Retinal pigment epithelial cell (primary cell): ENCODE results near the gene KIF2A.

Source experiments
- DNase-seq: peaks from one replicate; pipeline ENCODE4 v3.0.0-alpha.2; 2010; ENCODE audit warnings: low read depth
- H3K4me3 ChIP-seq: 2 replicates; pipeline ENCODE4 v1.5.1; 2011; ENCODE audit warnings: mild to moderate bottlenecking, low read length, control low read depth, moderate library complexity
- TF ChIP-seq, protein P1 (sequence below): conservative IDR thresholded peaks from 2 replicates; pipeline ENCODE4 v1.5.1; 2011; ENCODE audit warnings: low read depth, low read length, control low read depth, inconsistent platforms

The KIF2A gene

GRCh38 chr5:62266573-62266972 lies 39.4 kb upstream of the KIF2A start:
- no peak for DNase-seq
- TF ChIP-seq, protein P1, sequence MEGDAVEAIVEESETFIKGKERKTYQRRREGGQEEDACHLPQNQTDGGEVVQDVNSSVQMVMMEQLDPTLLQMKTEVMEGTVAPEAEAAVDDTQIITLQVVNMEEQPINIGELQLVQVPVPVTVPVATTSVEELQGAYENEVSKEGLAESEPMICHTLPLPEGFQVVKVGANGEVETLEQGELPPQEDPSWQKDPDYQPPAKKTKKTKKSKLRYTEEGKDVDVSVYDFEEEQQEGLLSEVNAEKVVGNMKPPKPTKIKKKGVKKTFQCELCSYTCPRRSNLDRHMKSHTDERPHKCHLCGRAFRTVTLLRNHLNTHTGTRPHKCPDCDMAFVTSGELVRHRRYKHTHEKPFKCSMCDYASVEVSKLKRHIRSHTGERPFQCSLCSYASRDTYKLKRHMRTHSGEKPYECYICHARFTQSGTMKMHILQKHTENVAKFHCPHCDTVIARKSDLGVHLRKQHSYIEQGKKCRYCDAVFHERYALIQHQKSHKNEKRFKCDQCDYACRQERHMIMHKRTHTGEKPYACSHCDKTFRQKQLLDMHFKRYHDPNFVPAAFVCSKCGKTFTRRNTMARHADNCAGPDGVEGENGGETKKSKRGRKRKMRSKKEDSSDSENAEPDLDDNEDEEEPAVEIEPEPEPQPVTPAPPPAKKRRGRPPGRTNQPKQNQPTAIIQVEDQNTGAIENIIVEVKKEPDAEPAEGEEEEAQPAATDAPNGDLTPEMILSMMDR, result no peak
- no peak overlapping the region for H3K4me3 ChIP-seq

DNA sequence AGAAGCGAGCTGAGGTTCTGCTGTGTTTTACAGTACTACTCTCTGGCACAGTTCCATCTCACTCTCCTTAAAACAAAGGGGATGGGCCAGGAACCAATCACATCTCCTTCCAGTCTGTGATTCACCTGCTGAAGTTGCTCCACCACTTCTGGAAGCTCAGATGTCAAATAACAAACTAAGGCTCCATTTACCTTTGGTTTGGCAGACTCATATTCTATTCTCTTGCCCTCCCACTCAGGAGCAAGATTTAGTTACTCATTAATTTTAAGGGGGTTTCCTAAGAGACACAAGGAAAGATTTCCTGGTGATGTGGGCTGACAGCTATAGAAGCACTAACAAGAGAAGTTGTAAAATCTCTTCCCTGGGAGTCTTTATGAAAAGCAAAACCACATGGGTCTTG lies 37.8 kb upstream of the KIF2A start:
- DNase-seq, result no peak
- no peak overlapping the region for H3K4me3 ChIP-seq
- TF ChIP-seq, protein P1, result no peak

- no peak for DNase-seq
- TF ChIP-seq, protein P1, result no peak
- no peak overlapping the region for H3K4me3 ChIP-seq
These were observed 37.2 kb upstream of the KIF2A start for GRCh38 chr5:62268792-62269191.

DNA sequence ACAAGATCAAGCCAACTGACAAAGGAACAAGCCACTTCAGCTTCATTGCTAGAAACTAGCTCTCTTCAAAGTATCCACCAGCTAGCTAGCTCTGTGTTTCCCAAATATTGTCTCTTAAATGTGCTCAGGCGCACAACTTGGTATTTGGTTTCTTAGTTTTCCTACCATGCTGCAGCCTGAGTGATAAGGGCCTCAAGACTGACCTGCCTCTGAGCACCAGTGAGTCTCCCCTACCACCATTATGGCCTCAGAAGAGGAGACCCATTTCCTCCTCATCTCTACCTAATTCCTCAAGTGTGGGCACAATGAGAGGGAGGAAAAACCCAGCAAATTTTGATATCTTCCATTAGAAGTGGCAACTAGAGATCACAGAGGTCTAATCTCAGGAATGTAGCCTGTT lies 34.6 kb upstream of the KIF2A start:
- TF ChIP-seq, protein P1, result no peak
- DNase-seq, result no peak
- H3K4me3 ChIP-seq, result no peak overlapping the region

DNA sequence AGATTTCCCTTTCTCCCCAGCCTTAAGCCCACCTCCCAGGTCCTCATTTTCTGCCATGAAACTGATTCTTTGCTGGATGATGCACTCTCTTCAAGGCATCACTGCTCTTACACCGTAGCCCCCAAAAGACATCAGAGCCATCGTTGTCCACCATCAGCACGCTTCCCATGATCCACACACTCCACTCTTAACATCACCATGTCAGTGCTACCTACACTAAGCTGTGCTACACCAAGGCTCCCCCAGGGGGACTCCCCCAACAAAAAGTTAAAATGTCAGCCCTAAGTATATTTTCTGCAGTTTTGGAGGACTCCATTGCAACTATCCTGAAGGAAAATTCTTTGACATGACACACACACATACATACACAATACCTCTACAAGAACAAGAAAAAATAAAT lies 34.1 kb upstream of the KIF2A start:
- TF ChIP-seq, protein P1, result no peak
- DNase-seq, result no peak
- H3K4me3 ChIP-seq, result no peak overlapping the region

- no peak for DNase-seq
These were observed 32.3 kb upstream of the KIF2A start for GRCh38 chr5:62273687-62274086.

GRCh38 chr5:62275581-62275980 lies 30.4 kb upstream of the KIF2A start:
- TF ChIP-seq, protein P1, result no peak
- DNase-seq, result no peak
- H3K4me3 ChIP-seq, result no peak overlapping the region

More at GRCh38 chr5:62273687-62274086, 32.3 kb upstream of the KIF2A start:
- no peak overlapping the region for H3K4me3 ChIP-seq
- TF ChIP-seq, protein P1, result no peak
